Rectal smooth muscle tissue (tissue), 1 donor: ENCODE measurements around the gene DLG2.
A peak's percentile ranks its signal among the peaks of the same experiment; 100 is the strongest.

Source experiments
- H3K27ac ChIP-seq: one replicate; pipeline ENCODE4 v1.7.0; 2013; ENCODE audit warnings: low read depth, low read length, inconsistent platforms
- H3K27me3 ChIP-seq: one replicate; pipeline ENCODE4 v1.7.0; 2013; ENCODE audit warnings: low read length; ENCODE audit not compliant: control insufficient read depth, insufficient read depth
- H3K36me3 ChIP-seq: one replicate; pipeline ENCODE4 v1.7.0; 2013; ENCODE audit warnings: low read length; ENCODE audit not compliant: control insufficient read depth, insufficient read depth
- H3K4me1 ChIP-seq: one replicate; pipeline ENCODE4 v1.7.0; 2013; ENCODE audit warnings: low read length; ENCODE audit not compliant: control insufficient read depth, insufficient read depth
- H3K4me3 ChIP-seq: one replicate; pipeline ENCODE4 v1.7.0; 2013; ENCODE audit warnings: low read length
- H3K9ac ChIP-seq: one replicate; pipeline ENCODE4 v1.7.0; 2013; ENCODE audit warnings: low read length

The DLG2 gene

GRCh38 chr11:84724256-84724655 lies 902.9 kb downstream of the DLG2 start:
- no peaks in the 10 kb centered on the region for H3K27me3 ChIP-seq
- no peak overlapping the region for H3K9ac ChIP-seq
- no peaks in the 10 kb centered on the region for H3K4me1 ChIP-seq
- no peaks in the 10 kb centered on the region for H3K36me3 ChIP-seq
- H3K27ac ChIP-seq: no peak overlapping the region
- no peak overlapping the region for H3K4me3 ChIP-seq

- H3K9ac ChIP-seq: no peak overlapping the region
- H3K27me3 ChIP-seq: no peaks in the 10 kb centered on the region
- no peak overlapping the region for H3K27ac ChIP-seq
- H3K36me3 ChIP-seq: no peaks in the 10 kb centered on the region
- H3K4me1 ChIP-seq: no peaks in the 10 kb centered on the region
- H3K4me3 ChIP-seq: no peak overlapping the region
Measured at GRCh38 chr11:84722583-84723108, 904.5 kb downstream of the DLG2 start.

DNA sequence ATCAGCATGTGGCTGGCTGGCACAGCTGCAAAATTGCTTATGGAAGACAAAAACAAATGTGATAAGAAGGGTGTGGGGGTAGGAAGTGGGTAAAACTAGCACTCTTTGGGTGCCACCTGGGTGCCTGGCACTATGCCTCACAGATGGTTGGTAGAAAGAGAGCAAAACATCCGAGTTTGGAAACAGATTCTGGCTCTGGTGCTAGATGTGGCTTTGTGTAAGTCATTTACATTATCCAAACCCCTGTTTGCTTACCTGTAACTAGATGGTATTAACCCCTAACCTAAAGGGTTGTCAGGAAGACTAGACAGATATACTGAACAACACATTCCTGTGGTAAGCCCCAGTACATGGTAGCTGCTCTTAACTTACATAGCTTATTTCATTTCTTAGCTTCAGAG lies 905.6 kb downstream of the DLG2 start:
- H3K4me1 ChIP-seq: no peaks in the 10 kb centered on the region
- H3K27ac ChIP-seq: no peak overlapping the region
- H3K4me3 ChIP-seq: no peak overlapping the region
- no peaks in the 10 kb centered on the region for H3K27me3 ChIP-seq
- H3K36me3 ChIP-seq: no peaks in the 10 kb centered on the region
- H3K9ac ChIP-seq: no peak overlapping the region

GRCh38 chr11:84720706-84721402 lies 906.3 kb downstream of the DLG2 start:
- H3K36me3 ChIP-seq: no peaks in the 10 kb centered on the region
- peak overlapping the region; percentile 70 for H3K4me3 ChIP-seq
- H3K27me3 ChIP-seq: no peaks in the 10 kb centered on the region
- H3K27ac ChIP-seq: no peak overlapping the region
- H3K9ac ChIP-seq: no peak overlapping the region
- no peaks in the 10 kb centered on the region for H3K4me1 ChIP-seq

DNA sequence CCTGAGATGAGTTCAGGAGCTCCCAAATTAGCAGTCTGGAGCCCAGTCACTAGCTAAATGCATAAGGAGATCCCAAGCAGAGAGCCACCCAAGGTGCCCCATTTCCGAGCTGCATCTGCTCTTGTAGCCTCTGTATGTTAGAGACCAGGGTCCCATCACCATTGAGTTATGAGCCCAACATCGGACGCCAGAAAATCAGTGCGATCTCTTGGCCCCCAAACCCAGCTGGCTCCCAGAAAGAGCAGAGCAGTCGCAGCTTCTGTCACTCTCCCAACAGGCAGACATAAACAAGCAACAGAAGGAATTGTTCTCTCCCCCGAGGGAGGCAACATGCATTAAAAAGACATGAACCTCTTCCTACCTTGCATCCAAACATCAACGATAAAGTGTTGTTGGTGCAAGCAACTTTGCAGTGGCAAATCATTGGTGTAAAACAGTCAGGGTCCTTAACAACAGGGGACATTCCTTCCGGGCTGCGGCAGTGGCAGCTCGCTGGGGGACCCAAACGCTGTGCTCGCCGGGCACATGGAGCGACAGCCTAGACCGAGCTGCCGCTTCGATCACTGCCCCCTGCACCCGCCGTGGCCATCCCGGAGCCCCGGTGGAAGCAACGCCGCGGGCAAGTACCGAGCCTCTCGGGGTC lies 907.1 kb downstream of the DLG2 start:
- H3K27ac ChIP-seq: no peak overlapping the region
- no peaks in the 10 kb centered on the region for H3K36me3 ChIP-seq
- H3K9ac ChIP-seq: no peak overlapping the region
- H3K4me3 ChIP-seq: peak overlapping the region; percentile 70
- H3K27me3 ChIP-seq: no peaks in the 10 kb centered on the region
- H3K4me1 ChIP-seq: no peaks in the 10 kb centered on the region

GRCh38 chr11:84714316-84714780 lies 912.8 kb downstream of the DLG2 start:
- H3K9ac ChIP-seq: no peak overlapping the region
- no peak overlapping the region for H3K4me3 ChIP-seq
- no peaks in the 10 kb centered on the region for H3K4me1 ChIP-seq
- no peak overlapping the region for H3K27ac ChIP-seq
- H3K36me3 ChIP-seq: no peaks in the 10 kb centered on the region
- no peaks in the 10 kb centered on the region for H3K27me3 ChIP-seq

DNA sequence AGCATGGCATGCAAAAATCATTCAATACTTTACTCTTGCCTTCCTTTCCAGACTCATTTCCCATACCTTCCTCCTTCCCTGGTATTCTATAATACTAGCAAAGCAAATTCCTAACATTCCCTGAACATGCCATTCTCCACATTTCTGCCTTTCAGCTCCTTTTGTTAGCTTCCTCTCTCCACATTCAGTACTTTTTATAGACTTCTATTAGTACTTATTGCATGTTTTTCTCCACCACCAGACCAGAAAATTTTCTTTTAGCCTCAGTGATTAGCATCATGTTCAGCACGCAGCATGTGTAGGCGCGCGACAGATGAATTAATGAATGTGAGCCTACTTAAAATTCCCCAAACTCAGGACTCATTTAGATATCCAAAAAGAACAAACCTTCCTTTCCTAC lies 935.3 kb downstream of the DLG2 start:
- Histone ChIP-seq H3K4me3 (no peak overlapping the region), H3K4me1 (no peaks in the 10 kb centered on the region), H3K27ac (no peak overlapping the region), H3K36me3 (no peaks in the 10 kb centered on the region), H3K9ac (no peak overlapping the region), H3K27me3 (no peaks in the 10 kb centered on the region)

DNA sequence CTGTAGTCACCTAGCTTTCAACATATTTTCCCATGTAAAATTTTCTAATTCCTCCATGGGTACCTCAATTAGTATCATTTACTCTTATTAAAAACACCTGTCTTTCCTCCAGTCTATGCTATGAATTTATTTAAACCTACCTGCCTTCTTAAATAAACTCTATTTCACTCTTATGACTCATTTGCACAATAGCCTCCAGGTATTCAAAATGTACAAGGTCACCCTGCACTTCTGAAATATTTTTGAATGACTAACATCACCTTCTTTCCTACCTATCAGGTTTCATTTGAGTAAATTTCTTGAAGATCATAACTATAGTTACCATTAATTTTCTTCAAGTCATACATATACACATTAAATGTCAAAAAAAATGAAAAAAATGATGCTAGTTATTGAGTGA lies 939.7 kb downstream of the DLG2 start:
- H3K27me3 ChIP-seq: no peaks in the 10 kb centered on the region
- H3K4me3 ChIP-seq: no peak overlapping the region
- no peak overlapping the region for H3K9ac ChIP-seq
- no peaks in the 10 kb centered on the region for H3K4me1 ChIP-seq
- H3K36me3 ChIP-seq: no peaks in the 10 kb centered on the region
- no peak overlapping the region for H3K27ac ChIP-seq

DNA sequence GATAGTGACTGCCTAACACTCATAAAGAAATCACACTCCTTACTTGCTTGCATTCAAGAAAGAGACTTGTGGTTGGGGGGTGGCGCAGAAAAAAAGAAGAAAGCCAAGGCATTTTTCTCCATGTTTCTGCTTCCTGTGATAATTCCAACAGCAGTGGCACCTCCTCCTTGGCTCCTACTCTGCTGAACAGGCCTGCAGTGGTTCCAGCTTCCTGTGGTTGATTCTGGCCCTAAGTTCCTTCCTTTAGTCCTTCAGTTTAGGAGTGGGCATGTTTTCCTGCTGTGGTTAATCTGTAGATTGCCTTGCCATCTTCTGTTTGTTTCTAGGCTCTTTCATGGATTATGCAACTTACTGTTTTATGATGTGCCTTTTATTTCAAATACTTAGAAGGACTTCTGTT lies 940.4 kb downstream of the DLG2 start:
- Histone ChIP-seq H3K4me1 (no peaks in the 10 kb centered on the region), H3K9ac (no peak overlapping the region)

DNA sequence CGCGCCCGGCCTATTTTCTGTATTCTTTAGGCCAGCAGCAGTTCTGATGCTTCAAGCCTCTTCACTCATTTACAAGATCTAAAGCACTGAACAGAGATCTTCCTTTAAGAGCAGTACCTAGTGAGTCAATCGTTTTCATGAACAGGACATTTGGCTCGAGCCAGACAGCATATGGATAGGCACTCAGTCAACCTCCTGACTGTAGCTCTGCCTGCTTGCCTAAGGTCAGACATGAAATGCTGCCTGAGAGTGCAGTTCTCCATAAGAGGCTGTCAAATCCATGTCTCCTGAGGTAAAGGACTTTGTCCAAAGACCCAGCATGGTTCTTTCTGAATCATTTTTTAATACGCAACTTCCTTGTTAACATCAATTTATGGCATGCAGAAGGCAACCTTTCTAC lies 941.2 kb downstream of the DLG2 start:
- Histone ChIP-seq H3K27ac (no peak overlapping the region), H3K4me3 (no peak overlapping the region), H3K9ac (no peak overlapping the region), H3K4me1 (no peaks in the 10 kb centered on the region), H3K36me3 (no peaks in the 10 kb centered on the region), H3K27me3 (no peaks in the 10 kb centered on the region)

More for the DNA sequence above, 940.4 kb downstream of the DLG2 start:
- no peaks in the 10 kb centered on the region for H3K36me3 ChIP-seq
- H3K27ac ChIP-seq: no peak overlapping the region
- no peaks in the 10 kb centered on the region for H3K27me3 ChIP-seq
- H3K4me3 ChIP-seq: no peak overlapping the region

DNA sequence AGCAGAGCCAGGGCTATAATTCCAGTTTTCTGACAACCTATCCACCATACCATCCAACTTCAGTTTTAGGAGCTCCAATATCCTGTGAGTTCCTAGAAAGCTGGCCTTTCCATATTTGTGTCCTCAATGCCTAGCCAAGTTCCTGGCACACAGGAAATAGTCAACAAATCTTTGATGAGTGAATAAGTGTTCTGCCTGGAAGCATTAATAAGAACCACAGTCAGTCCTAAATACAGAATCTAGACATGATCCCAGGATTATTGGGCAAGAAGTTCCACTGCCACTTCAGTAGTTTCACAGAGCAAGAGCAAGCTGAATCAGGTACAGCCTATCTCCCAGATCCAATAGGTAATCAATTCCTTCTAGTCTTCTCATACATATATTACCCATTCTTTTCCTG lies 942.0 kb downstream of the DLG2 start:
- no peak overlapping the region for H3K27ac ChIP-seq
- H3K27me3 ChIP-seq: no peaks in the 10 kb centered on the region
- no peaks in the 10 kb centered on the region for H3K4me1 ChIP-seq
- no peak overlapping the region for H3K4me3 ChIP-seq
- no peak overlapping the region for H3K9ac ChIP-seq
- H3K36me3 ChIP-seq: no peaks in the 10 kb centered on the region

DNA sequence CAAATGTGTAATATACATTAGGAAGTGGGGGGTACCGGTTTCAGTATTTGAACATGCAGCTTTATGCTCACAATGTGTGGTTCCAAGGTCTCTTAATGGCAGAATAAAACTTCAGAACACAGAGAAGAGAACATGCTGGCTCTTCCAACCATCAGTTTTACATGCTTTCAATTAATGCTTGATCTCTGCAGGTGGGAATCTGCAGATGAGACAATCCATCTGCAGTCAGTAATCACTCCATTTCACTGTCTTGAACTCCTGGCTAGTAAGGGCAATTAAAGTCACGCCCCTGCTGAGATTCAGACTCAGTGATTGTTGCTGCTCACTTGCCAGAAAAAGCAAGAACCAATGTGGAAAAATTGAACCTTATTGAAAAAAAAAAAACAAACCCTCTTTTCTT lies 945.7 kb downstream of the DLG2 start:
- H3K36me3 ChIP-seq: no peaks in the 10 kb centered on the region
- no peak overlapping the region for H3K27ac ChIP-seq
- H3K4me3 ChIP-seq: no peak overlapping the region
- no peaks in the 10 kb centered on the region for H3K4me1 ChIP-seq
- no peak overlapping the region for H3K9ac ChIP-seq
- no peaks in the 10 kb centered on the region for H3K27me3 ChIP-seq
